ENCODE data around the gene ELOVL5.
A peak's percentile ranks its signal among the peaks of the same experiment; 100 is the strongest.
"Not testable (repeated sequence)": the region's sequence is repeated elsewhere in the genome, so short reads cannot be mapped to it uniquely, and the experiment has no call there.

The ELOVL5 gene

DNA sequence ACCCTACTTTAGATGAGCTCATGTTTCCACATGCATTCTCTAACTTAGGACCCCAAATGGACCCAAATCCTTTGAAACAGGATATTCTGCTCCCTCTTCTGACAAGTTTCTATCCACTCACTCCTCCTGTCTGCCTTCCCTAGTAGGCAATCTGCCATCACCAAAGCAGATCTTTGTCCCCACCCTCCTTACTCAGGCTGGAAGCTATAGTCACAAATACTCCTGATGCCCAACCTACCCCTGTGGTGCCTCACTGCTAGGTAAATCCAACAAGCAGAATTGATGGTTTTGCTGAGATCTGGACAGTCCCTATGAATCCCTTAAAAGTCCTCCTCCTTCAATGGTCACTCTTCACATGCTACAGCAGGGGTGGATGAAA is 21.7 kb downstream of the ELOVL5 start:
- no peak for DNase-seq

DNA sequence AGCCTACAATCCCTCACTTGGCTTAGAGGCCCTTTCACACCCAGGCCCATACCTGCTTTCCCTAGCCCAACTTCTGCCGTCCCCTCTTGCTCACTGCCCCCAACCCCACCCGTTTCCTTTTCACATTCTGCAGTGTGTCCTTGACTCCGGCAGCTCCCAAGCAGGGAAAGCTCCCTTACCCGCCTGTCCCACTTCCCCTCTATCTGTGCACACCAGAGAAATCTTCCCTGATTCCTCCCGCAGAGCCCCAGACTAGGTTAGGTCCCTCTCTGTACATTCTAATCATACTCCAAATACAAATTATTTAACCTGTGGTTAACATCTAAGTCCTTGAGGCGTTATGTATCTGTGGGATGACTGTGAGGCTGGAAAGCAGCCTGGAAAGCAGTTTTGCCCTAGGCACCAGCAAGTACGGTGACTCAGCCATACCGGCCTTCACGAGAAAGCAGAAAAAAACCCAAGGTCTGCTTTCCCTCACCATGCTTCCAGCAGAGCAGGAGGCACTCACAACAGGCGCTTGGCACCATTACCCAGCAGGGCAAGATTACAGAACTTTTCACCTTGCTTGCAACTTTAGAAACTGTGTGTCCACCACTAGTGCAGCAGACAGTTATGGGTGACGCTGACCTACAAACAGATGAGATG is 22.3 kb downstream of the ELOVL5 start:
- no peak for DNase-seq

DNA sequence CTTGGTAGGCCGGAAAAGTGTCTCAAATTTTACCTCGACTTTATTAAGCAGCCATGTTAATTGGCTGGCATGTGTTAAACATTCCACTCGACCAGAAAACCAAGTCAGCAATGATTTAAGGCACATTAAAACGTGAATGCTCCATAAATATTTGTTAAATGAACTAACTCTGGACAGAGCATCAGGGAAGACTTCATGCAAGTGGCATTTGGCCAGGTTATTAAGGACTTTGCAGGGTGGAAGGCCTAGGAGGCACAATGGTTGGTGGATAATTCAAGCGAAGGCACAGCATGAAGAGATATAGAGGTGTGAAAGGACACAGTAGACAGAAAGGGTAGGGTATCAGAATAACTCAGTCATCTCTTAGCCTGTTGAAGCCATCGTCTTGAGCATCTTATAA is 23.0 kb downstream of the ELOVL5 start:
- no peak for DNase-seq

DNA sequence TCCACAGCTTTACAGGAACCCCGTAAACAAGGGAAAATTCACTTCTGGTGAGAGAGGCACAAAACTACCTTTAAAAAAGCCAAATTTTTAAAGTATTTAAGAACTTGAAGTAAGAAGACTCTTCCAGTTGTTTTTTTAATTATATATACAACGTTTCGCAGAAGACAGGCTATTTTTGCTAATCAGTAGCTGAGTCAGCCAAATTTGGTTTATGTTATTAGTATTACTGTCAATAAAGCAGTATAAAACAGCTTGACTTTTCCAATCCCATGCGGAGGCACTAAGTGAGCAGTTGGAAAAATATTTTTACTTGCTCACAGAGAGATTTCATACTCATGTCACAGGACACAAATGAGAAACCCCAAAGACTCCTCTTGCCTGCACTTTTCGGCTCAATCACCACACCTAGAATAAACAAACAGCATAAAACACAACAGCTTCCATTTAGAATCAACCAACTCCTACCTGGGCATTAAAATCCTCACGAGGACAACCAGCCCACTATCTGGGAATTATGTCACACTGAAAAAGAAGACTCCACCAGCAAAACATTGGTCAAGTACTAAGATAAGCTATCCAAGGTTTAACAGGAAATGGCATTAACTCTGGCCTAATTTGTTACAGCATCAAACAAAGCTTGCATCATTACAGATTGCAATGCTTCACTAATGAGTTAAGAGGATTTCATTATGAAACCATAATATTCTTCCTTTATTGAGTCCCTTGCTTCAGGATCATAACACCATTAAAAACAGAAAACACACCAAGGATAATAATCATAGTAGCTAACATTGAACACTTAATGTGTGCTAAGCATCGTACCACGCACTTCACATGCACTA is 26.3 kb downstream of the ELOVL5 start:
- no peak for DNase-seq

DNA sequence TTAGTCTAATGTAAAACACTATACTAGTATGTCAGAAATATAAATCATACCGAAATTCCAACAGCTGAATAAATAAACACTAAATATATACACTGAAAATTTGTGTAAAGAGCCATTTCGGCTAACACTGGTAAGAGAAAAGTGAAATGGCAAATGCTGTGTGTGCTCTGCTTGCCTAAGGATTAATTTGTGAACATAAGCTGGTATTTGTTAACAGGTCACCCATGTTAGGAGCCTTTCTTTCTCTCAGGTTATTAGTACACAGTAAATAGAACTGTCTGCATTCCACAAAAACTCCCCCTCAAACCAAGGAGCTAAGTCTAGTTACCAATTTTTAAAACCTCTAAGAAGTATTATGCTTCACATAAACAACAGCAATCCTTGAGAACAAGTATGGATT is 27.0 kb downstream of the ELOVL5 start:
- no peak for DNase-seq

DNA sequence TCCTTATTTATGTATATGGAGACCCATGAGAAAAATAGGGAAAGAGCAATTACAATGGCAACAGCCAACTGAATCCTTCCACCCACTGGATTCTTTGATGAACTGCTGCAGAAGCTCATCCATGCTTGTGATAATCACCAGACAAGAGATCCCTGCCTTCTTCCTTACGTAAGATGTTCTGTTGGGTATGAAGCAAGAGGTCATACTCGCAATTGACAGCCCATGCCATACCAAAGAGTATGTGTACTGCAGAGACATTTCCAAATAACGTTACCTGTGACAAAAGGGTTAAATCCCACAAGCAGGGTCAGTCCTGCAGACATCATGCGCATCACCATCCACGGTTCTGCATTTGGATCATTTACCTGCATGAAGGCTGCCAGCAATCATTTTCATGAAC is 27.8 kb downstream of the ELOVL5 start:
- DNase-seq, result no peak

DNA sequence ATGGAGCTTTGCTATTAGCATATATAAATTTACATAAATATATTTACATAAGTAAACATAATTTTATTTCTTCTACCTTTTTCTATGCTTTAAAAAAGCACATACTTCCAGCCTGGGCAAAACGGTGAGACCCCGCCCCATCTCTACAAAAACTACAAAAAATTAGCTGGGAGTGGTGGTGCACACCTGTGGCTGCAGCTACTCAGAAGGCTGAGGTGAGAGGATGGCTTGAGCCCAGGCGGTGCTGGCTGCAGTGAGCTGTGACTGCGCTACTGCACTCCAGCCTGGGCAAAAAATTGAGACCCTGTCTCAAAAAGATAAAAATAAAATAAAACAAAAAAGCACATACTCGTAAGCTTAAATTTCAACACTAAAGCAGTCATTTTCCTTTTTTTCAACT is 30.3 kb downstream of the ELOVL5 start:
- no peak for DNase-seq

DNA sequence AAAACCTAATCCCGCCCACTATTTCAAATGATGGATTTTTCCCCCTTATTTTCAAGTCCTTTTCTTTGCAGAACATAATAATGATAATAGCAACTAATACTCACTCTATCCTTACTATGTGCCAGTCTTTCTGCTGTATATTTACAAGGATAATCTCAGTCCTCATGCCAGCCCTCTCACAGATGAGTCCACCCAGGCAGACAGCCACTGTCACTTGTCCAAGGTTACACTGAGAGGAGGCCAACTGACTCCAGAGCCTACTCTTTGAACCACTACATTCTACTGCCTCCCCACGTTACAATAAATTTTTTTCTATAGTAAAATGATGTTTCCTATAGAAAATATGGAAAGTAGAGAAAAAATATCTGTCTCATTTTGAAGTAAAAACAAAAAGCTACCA is 30.9 kb downstream of the ELOVL5 start:
- no peak for DNase-seq

DNA sequence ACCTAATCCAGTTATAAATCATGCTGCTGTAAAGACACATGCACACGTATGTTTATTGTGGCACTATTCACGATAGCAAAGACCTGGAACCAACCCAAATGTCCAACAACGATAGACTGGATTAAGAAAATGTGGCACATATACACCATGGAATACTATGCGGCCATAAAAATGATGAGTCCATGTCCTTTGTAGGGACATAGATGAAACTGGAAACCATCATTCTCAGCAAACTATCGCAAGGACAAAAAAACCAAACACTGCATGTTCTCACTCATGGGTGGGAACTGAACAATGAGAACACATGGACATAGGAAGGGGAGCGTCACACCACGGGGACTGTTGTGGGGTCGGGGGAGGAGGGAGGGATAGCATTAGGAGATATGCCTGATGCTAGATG is 31.5 kb downstream of the ELOVL5 start:
- not testable (repeated sequence) for DNase-seq

DNA sequence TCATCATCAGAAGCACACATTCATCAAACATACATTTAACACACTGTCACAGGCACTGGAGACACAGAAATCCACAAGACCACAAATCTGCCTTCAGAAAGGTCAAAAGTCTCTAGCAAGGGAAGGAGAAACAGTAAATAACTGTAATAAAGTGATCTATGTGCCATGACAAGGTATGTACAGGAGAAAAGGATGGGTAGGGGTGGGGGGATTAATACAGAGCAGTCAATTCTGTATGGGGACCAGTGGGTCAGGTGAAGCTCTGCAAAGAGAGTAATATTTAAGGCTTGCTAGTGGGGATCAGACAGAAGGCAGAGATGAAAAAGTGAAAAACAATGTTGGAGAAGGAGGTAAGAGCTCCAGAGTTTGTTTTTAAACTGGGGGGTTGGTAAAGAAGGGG is 32.6 kb downstream of the ELOVL5 start:
- no peak for DNase-seq

DNA sequence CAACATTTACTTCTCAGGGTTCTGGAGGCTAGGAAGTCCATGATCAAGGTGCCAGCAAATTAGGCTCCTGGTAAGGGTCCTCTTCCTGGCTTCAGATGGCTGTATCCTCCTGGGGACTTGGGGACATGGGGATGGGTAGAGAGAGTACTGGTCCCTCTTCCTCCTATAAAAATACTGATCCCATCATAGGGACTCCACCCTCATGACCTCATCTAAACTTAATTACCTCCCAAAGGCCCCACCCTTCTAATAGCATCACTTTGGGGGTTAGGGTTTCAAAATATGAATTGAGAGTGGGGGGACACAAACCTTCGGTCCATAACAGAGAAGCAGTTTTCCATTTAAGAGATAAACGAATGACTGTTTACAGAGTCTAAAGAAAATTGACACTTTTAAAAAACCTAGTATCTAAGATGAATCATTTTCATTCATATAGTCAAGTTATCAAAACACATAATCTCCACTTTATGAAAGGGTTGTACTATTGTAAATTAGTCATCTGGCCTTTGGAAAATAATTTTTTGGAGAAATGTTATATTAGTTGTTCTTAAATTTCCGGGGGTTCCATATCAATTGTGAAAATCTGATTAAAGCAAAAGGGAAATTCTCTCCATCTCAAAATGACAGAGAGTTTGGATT is 33.5 kb downstream of the ELOVL5 start:
- DNase-seq, result no peak

DNA sequence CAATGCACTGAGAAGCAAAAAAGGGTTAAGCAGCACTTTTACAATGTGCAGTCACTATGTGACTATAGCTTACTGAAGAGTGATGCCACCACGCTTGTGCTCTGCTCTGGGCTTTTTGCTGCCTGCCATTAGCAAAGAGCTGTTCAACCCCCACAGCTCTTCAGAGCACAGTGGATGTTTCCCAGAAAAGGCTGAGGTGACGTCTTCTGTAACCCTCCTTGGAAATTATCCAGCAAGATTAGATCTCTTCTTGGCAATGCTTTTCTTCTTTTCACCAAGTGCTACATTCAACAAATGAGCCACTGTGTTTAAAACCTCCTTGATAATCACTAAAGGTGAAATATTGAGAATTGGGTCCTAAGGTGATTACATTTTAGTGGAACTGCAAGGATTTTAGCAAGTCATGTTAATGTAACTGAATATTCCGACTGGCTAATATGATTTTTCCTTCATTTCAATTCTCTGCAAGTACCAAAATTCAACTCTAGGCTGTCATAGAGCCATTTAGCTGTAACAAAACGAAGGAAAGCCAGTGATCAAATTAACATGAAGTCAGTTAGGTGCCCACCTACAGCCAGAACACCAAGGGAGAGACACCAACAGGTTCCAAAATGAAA is 34.9 kb downstream of the ELOVL5 start:
- no peak for DNase-seq

DNA sequence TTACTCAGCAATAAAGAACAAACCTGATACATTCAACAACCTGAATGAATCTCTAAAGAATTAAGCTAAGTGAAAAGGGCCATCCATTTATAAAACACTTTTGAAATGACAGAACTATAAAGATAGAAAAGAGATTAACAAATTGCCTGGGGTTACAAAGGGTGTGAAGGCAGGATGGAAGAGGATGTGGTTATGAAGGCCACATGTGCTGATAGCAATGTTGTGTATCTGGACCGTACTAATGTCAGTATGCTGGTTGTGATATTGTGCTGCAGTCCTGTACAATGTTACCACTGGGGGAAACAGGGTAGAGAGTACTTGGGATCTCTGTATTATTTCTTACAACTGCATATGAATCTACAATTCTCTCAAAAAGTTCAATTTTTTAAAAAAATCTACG is 36.4 kb downstream of the ELOVL5 start:
- DNase-seq, result no peak

DNA sequence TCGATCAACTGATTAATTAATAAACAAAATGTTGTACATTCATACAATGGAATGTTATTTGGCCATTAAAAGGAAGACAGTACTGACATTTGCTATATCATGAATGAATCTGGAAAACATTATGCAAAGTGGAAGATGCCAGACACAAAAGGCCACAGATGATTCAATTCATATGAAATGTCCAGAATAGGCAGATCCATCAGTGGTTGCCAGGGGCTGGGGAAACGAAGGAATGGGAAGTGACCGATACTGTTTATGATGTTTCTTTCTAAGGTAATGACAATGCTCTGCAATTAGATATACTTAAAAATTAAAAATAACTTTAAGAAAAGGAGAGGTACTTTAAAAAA is 37.2 kb downstream of the ELOVL5 start:
- no peak for DNase-seq

DNA sequence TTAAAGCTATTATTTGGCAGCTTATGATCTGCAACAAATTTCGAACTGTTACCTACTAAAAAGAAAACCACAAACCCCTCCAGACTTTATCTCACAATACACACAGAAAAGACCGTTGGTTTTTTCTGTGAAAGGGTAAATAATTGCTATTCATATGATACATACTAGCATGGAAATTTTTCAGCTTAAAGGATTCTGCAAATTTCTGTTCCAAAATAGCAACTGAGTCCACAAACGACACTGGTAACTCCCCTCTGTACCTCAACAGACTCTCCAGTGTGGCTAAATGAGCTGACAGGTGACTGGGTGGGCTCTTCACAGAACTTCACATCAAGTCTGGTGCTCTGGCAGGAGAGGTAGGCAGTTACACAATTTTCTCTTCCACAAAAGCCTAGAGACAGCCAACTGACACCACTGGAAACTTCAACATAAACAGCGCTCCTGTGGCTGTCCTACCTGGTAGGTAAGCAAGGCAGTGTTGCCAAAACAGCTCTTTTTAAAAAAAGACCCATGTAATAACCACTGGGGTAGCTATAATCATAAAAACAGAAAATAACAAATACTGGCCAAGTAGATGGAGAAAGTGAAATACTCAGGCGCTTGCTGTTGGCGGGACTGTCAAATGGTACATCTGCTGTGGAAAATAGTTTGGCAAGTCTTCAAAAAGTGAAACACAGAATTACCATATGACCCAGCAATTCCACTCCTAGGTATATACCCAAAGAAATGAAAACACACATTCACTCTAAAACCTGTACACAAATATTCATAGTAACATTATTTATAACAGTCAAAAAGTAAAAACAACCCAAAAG is 37.8 kb downstream of the ELOVL5 start:
- DNase-seq, result no peak

DNA sequence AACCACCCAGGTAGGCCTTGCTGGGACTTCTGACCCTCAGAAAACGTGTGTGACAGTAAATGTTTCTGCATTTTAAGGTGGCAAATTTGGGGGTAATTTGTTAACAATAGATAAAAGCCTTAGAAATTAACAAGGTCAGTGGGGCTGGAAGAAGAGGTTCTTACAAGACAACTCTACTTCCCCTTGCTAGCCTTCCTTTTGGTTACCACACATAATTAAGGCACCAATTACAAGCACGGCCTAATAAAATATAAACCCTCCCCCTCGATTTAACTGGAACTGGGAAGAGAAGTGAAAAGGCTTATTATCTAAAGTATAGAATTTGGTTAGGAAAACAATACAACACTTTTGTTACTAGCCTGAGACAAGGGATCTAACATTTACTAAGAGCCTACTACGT is 38.8 kb downstream of the ELOVL5 start:
- DNase-seq, result no peak

DNA sequence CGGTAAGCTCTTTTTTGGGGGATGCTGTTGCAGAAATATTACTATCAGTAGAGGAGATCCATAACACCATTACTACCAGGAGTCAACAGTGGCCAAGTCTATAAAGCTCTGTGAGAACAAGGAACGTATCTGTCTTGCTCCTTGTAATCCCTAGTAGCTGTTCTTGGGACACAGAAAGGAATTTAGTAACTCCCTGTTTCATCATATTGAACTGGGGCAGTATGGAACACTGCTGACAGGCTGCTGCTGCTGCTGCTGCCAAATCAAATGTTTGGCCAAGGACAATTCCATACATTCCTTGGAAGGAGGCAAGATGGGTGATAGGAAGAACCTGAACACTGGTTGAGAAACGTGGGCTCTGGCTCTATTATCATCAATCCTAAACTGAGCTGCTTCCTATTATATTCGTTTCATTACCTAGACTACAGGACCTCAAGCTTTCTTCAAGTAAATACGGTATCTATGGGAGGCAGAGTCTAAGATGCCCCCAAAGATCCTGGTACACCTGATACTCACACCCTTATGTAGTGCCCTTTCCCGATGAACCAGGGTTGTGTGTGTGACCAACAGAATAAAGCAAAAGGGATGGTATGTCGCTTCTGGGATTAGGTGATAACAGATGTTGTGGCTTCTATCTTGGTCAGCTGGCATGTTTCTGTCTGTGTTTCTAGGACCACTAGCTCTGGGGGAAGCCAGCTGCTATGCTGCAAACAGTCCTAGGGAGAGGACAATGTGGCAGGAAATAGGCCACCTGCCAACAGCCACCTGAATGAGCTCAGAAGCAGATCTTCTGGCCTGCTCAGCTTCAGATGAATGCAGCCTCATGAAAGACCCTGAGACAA is 39.5 kb downstream of the ELOVL5 start:
- no peak for DNase-seq

DNA sequence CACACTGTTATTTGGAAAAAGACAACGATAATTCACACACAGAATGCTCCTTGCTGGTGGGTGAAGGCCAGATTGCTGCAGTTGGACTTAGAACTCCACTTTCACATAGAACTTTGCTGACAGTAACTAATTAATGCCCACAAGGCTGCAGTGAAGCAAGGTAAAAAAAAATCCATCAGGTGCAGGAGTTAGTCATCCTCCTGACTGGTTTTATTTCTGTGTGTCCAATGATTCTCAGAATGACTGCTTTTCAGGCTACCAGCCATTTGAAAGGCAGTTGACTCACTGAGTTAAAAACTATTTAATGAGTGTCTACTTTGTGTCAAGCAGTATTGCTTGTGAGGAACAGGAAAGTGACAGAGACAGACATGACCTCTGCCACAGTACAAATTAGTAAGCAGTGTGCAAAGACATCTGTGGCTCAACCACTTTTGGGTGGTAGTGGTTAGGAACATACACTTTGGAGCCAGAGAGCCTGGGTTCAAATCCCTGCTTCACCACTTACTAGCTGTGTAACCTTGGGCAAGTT is 41.9 kb downstream of the ELOVL5 start:
- peak; percentile 28 to 32 for DNase-seq

DNA sequence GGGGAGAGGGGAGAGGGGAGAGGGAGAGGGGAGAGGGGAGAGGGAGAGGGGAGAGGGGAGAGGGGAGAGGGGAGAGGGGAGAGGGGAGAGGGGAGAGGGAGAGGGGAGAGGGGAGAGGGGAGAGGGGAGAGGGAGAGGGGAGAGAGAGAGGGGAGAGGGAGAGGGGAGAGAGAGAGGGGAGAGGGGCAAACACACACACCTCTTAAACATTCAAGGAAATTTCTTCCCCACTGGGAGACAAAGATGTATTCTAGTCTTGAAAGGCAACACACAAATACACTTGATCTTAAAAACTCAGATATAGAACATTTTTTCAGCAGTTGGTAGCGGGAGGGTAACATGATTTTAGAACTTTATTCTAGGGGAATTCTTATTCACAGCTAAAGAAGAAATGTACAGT is 42.5 kb downstream of the ELOVL5 start:
- not testable (repeated sequence) for DNase-seq

DNA sequence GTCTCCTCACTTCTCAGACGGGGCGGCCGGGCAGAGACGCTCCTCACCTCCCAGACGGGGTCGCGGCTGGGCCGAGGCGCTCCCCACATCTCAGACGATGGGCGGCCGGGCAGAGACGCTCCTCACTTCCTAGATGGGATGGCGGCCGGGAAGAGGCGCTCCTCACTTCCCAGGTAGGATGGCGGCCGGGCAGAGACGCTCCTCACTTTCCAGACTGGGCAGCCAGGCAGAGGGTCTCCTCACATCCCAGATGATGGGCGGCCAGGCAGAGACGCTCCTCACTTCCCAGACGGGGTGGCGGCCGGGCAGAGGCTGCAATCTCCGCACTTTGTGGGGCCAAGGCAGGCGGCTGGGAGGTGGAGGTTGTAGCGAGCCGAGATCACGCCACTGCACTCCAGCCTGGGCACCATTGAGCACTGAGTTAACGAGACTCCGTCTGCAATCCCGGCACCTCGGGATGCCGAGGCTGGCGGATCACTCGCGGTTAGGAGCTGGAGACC is 43.2 kb downstream of the ELOVL5 start:
- DNase-seq, result not testable (repeated sequence)

DNA sequence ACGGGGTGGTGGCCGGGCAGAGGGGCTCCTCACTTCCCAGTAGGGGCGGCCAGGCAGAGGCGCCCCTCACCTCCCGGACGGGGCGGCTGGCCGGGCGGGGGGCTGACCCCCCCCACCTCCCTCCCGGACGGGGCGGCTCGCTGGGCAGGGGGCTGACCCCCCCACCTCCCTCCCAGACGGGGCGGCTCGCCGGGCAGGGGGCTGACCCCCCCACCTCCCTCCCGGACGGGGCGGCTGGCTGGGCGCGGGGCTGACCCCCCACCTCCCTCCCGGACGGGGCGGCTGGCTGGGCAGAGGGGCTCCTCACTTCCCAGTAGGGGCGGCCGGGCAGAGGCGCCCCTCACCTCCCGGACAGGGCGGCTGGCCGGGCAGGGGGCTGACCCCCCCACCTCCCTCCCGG is 43.8 kb downstream of the ELOVL5 start:
- DNase-seq, result not testable (repeated sequence)

Data from stimulated activated CD4-positive, alpha-beta T cell treated with anti-CD3 and anti-CD28 coated beads, Interleukin-2, amount 100 ng/mL, for 48 hours (primary cell).